DMS79 treated with DMSO at 0.1 percent for 48 hours (cell line): Measurements from ENCODE around the gene NUP93.
"Not testable (repeated sequence)": the region's sequence is repeated elsewhere in the genome, so short reads cannot be mapped to it uniquely, and the experiment has no call there.

Experiments
- DNase-seq: peaks from one replicate; lab custom pipeline; 2025; lab: John Stamatoyannopoulos, UW

Gene NUP93

DNA sequence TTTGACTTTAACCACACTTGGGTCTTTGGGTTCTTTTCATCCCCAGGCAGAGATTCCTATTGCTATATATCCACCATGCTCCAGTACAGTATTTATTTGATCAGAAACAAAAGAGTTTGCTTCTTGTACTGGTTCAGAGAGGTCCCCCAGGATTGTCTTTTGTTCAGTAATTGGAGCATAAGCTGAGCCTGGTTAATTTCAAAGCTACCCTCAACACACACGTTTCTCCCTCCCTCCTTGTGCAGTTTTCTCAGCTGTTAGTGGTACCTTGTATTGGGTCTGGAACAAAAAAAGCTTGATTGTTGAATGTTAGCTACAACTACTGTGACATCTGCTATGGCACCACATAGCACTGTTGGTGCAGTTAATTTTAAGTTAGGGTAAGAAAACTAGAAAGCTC lies 50.0 kb downstream of the NUP93 start:
- no peak for DNase-seq

DNA sequence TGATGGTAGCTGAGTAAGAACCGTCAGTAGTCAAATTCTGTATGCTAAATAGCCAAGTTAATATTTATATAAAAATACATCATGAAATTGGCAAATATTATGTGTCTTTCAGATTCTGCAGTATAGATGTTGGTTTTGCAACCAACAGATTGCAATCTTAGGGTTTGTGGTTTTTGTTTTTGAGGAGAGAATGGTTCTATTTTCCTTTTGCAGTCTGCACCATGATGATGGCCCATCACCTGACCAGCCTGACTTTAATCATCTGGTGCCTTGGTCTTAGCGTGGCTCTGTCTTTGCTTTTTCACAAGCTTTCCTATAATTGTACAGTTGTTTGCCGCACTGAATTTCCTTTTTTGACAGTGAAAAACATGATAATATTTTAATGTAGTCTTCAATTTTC lies 50.7 kb downstream of the NUP93 start:
- no peak for DNase-seq

DNA sequence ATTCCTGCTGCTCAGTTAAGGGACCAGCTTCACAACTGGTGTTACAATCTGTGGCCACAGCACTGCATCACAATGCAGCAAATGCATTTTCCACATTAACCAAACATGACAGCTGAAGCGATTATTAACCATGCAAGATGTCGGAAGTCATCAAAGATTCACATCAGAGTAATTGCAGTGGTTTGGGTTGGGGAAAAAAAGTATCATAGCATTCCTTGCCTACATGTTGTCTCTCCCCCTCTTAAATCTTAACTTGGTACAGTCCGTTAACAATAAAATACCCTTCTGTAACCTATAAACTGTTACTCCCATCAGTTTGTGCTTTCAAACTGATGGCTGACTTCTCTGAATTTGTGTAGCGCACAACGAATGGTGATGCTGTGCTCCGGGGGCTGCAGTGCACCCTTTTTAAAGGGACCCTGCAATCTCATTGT lies 51.6 kb downstream of the NUP93 start:
- DNase-seq: no peak

DNA sequence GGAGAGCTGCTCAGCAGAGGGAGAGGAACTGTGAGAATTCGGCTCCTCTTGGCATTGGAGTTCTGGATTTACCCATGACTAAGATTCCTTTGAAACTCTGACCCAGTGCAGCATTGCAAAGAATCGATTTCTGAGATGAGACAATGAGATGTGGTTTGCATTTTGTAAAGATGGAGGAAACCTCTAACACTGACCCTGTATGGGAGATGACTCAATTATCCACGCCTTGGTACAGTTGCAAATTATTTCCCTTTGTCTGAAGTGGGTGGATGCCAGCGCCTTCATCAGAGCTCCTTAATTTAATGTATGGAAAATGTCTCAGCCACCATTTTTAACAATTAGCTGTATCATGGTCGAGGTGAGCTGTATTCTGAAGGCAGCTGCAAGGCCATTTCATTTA lies 53.4 kb downstream of the NUP93 start:
- no peak for DNase-seq

DNA sequence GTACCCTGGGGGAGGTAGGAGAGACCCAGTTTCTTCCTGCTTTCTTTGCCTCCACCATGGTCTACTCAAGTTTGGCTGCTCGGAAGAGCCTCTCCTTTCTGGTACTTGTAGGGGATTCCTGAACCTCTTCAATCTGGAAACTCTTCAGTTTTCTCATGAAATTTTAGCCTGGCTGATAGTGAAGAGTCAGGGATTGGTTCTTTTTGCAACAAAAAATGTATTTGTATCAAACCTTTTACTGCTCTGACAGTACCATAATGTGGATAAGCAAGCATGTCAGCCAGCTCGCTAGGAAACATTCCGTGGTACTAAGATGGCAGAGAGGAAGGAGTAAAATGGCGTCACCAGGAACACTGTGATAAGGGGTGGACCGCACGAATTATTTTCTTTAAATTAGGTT lies 55.4 kb downstream of the NUP93 start:
- DNase-seq: no peak

DNA sequence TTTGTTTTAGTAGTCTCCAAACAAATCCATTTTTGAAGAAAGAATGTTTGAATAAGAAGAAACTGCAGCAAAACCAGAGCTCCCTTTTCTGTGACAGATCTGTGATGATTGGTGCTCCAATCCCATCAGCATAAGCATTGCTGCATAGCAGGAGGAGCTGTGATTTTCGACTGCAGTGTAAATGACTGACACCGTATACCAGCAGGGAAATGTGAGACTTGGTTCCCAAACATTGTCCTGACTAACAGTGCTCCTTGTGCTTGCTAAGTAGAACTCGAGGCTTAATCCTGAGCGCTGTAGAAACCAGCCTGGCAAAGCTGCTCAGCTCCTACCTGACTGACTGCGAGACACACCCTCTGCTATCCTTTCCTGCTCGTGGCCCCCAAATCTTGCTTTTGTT lies 57.2 kb downstream of the NUP93 start:
- DNase-seq: no peak

DNA sequence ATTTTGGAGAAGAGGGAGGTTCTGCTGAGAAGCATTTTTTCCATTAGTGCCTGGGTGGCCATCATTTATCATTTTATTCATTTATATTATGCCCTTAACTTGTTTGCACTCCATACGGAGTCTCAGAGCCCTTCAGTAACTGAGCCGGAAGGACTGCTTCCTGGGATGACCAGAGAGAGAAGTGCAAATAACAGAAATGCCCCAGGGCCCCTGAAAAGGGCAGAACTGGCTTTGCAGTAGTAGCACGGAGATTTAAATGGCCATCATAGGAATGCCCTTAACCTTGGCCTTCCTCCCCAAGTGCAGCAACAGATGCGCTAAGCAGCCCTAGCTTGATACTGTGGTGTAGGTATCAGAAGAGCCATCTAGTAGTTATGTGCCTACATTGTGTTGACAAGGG lies 58.5 kb downstream of the NUP93 start:
- no peak for DNase-seq

DNA sequence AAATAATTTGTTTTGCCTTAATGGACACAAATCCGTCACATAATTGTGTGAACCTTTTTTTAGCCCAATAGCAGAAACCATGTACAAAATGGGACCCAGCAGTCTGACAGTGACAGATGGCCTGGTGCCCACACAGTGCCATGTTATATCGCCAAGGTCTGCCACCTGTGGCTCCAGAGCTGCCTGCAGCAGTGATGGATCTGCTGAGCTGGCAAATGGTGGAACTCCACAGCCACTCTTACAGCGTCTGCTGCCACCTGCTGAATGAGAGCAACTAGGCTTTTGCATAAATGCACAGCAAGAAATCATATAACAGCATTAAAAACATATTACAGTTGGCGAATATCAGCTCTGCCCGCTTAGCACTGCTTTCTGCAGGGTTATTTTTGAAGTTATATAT lies 59.4 kb downstream of the NUP93 start:
- no peak for DNase-seq

DNA sequence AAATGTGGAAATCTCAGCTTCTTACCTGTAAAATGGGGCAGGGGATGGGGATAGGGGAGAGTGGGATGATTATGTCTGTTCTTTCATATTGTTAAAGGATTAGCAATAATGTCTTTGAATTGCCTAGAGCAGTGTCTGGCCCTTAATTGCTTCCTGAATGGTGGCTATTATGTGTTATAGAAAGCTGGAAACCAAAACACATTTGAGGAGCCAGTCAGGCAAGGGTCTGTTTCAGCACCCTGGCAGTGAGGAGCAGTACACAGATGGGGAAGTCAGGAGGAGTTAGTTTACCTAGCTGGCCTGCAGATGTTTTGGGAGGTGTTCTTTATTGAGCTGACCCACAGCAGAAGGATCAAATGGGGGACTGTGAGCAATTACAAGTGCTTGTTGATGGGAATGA lies 63.0 kb downstream of the NUP93 start:
- DNase-seq: no peak

DNA sequence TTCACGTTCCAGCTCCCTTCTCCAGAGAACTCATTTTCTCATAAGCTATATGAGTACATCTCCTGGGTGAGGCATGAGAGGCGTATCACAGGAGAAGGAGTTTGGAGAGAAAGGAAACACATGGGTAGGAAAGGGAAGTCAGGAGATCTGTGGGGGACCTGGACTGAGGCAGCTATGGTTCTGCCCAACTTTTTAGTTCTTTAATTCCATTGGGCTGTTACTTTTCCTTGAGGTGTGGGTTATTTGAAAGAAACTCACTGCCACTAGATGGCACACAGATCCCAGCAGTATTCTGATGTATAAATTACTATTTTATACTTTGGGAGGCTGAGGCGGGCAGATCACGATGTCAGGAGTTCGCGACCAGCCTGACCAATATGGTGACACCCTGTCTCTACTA lies 63.6 kb downstream of the NUP93 start:
- no peak for DNase-seq

DNA sequence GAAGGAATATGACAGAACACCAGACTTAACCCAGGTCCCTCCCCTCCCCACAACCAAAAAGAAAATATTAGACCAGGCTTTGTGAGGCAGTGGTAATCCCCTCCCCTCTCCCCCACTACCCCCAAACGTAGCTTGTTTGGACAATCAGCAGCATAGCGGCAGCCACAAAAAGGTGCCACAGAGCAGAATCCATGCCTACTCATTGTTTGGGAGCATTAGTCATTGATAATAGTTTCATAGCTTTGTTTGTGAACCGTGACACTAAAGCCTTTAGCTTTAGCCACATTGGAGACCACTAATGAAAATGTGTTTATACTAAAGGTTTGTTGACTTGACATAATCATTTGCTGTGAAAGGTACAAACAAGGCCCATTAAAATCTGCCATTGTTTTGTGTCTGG lies 65.1 kb downstream of the NUP93 start:
- no peak for DNase-seq

DNA sequence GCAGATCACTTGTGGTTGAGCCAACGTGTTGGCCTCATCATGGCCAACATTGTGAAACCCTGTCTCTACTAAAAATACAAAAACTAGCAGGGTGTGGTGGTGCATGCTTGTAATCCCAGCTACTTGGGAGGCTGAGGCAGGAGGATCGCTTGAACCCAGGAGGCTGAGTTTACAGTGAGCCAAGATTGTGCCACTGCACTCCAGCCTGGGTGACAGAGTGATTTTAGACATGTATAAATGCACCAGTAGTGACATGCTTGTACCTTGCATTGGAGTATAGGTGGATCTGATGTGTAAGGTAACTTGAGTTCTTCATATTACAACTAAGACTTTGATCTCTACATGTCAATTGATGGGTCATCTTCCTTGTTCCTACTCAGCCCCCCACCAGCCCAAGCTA lies 67.1 kb downstream of the NUP93 start:
- DNase-seq: not testable (repeated sequence)

DNA sequence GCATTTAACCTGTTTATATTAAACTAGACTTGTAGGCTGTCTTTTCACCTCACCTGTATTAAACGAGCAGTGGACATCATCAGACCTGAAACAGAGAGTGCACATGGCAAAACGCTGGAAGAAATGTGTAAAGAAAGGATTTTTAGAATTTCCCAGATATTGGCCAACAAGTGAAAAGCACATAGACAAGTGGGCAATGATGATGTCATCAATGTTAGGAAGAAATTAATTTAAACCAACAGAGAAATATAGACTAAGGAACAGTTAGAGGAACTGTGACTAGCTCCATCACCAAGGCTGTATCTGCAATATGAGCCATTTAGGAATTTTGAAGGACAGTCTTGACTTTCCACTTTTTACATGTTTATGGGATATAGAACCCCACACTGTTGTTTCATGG lies 67.9 kb downstream of the NUP93 start:
- DNase-seq: no peak

DNA sequence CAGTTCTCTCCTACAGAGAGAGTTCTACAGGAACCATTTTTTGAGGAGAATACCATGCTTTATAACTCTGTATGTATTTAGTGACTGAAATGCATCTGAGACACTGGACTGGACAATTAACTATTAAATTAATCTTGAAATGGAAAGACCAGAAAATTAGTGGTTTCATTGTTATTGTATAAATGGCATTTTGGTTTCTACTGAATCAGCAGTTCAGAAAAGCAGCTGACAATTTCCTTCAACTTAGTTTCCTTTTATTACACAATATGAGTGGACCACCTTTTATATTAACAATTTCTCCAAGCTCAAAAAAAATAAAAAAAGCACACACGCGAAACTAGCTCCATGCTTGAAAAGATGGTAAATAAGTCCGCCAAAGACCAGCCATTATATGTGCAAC lies 69.0 kb downstream of the NUP93 start:
- no peak for DNase-seq

DNA sequence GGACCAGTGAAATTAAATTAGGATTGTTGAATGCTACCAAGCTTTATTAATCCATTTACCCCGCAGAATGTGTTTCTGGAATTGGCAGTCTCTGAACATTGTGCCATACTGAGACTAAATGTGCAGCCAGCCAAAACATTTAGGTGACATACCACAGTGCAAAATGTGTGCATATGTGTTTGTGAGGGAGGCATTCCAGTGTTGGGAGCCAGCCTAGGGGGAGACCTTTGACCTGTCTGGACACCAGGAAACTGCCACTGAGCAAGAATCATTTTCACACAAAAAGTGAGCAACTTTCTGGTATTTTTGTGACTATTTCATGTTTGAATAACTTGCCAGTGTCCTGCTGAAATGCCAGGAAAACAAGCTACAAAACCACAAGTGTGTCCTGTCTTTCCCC lies 70.4 kb downstream of the NUP93 start:
- no peak for DNase-seq

DNA sequence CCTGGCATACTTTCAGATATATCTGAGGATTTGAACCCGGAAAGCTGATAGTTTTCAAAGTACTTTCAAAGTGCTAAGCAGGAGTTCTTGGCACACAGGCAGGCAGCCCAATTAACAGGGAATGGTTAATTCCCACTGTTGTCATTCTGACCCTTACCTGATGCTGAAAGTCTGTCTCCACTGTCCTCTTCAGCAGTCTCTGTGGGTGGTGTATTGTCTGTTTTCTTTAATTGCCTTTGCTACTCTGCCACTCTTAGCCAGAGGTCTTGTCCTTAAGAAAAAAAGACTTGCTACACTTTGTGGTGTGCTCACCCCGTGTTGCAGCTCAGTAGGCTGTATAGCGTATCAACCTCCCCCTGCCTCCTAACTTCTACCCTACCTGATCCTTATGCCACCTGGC lies 71.8 kb downstream of the NUP93 start:
- DNase-seq: no peak

DNA sequence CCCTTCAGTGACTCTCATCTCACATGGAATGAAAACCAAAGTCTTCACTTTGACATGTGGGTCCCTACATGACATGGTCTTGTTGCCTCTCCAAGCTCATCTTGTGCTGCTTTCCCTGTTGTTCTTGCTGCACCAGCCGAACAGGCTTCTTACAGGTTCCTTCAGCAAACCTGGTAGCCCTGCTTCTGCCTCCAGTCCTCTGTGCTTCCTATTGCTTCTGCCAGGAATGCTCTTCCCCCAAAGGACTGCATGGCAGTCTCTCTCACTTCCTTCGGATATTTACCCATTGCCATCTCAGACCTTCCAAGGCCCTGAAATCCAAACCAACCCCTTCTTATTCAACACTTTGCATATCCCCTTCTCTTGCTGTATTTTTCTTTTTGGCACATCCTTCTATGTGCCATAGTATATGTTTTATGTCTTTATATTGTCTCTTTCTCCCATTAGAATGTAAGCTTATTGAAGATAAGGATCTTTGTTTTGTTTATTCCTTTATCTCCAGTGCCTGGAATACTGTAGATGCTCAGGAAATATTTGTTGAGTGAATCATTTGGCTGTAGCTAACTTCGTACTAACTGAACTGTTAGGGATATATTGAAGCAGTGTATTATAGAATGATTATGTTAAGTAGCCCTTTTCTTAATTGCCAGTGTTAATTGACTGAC lies 77.2 kb downstream of the NUP93 start:
- no peak for DNase-seq

DNA sequence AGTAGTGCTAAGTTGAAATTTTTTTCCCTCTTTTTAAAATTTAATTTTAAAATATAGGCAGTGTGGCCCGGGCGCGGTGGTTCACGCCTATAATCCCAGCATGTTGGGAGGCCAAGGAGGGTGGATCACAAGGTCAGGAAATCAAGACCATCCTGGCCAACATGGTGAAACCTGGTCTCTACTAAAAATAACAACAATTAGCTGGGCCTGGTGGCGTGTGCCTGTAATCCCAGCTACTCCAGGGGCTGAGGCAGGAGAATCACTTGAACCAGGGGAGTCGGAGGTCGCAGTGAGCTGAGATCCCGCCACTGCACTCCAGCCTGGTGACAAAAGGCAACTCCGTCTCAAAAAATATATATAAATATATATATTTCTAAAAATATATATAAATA lies 77.7 kb downstream of the NUP93 start:
- DNase-seq: not testable (repeated sequence)

DNA sequence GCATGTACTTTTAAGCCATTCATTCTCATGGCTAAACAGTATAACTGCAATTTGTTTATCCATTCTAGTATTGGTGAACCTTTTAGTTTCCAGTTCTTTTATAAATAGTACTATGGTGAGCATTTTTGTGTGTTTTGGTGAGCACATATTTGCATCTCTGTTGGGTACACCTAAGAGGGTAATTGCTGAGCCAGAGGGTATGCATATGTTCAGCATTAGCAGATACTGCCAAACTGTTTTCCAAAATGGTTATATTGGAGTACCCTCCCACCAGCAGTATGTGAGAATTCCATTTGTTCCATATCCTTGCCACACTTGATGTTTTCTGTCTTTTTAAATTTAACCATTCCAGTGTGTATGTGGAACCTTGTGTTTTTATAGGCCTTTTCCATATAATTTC lies 81.0 kb downstream of the NUP93 start:
- no peak for DNase-seq

DNA sequence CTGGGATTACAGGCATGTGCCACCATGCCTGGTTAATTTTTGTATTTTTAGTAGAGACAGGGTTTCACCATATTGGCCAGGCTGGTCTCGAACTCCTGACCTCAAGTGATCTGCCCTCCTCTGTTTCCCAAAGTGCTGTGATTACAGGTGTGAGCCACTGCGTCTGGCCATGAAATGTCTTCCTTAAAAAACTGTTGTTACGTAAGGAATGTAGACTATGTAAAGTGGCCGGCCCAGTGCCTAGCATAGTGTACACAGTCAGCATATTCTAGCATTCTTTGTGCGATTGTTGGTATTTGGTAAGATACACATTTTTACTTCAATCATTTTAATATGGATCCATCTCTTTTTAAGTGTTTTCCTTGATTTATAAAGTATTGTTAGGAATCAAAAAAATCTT lies 81.7 kb downstream of the NUP93 start:
- DNase-seq: not testable (repeated sequence)

DNA sequence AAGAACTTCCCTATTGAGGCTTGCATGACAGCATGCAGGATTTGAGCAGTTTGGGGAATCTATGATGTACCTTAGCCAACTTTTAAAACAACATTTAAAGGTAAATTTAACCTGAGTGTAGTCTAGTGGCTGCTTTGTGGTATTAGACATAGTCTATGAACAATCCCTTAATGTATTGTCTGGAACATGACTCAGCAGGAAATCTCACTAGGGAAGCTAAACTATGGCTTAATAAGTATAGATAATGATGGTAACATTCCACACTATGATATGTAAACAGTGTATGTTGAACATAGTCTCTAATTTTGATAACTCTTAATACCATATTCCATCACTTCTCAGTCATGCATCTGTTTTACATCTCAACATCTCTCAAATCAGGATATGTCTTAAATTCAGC lies 83.0 kb downstream of the NUP93 start:
- DNase-seq: no peak

DNA sequence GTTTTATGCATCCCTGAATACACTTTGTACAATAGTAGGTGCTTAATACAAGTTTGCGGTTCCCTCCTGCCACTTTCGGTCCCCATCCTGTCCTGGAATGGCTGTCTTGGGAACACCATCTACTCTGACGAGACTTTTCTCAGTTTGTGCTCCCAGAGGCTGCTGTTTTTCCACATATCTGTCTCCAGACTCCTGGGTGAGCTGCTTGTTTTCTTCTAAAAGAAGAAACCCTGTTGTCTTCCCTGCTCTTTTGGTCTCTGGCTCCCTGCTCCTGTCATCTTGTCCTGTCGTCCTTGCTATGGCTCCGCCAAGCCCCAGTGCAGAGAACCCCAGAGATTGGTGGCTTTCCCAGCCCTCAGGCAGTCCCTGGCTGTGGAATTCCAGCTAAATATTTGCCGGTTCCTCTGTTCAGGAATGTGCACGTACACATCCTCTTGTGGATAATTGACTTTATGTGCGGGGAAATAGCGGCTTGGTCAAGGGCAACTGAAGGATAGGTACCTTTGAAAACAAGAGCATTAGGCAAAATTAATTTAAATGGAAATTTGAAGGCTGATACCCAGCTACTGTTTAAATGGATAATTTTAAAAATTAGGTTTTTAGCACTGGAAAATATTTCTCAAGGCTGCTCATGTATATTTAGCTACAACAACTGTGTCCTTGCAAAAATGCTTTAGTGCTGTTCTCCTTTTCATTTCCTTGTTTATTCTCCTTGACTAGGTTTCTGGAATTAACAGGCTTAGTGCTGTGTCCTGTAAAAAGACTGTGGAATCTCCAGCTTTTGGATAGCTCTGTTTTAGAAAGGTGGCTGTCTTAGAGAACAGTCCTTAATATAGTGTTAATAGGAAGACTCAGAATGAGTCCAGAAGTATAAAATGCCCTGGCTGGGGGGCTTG lies 84.9 kb downstream of the NUP93 start:
- DNase-seq: no peak

DNA sequence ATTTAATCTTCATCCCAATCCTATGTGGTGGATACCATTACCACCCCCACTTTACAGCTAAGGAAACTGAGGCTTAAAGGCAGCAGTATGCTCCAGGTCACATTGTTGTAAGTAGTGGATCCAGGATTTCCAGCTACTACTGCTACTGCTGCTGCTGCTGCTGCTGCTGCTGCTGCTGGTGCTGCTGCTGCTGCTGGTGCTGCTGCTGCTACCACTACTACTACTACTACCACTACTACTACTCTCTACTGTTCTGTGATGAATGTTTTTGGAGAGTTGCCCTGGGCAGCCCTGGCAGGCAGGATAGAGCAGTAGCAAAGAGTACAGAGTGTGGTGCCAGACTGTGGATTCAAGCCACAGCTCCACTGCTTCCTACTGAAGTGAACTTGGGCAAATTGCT lies 85.8 kb downstream of the NUP93 start:
- no peak for DNase-seq

DNA sequence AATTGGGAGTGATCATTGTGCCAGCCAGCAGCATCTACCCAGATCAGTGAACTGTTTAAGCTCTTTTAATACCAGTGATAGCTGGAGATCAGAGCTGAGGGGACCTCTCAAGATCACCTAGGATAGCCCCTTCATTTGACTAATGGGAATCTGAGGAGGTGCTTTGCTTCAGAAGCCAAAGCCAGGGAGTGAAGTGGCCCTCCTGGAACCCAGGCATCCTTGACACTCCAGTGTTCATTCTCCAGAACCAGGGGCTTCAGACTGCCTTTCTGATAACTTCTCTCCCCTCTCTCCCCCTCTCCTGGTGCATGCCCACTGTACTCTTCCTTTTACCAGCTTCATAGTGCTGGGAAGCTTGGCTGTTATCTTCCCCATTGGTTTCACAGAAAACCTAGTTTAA lies 87.1 kb downstream of the NUP93 start:
- peak; percentile 62 for DNase-seq
